Panc1 (cell line): ENCODE data around the gene GLIS2.

Experiments
- POLR2AphosphoS5 ChIP-seq: IDR thresholded peaks from 2 replicates; pipeline ENCODE4 v1.6.1; 2012; ENCODE audit warnings: mild to moderate bottlenecking, low read depth, low read length, moderate library complexity
- TF ChIP-seq, protein P1 (sequence below), 2 experiments: IDR thresholded peaks; 2 replicates each; pipeline ENCODE4 v1.6.1; 2011 to 2012; ENCODE audit warnings: low read depth in 2 of 2, control low read depth in 1 of 2, low read length in 1 of 2, mild to moderate bottlenecking in 1 of 2, moderate library complexity in 1 of 2; ENCODE audit not compliant: insufficient read depth in 1 of 2
- TF ChIP-seq, protein P2 (sequence below): fragments of 450-650 bp; IDR thresholded peaks from 2 replicates; pipeline ENCODE4 v1.5.1; 2017; ENCODE audit warnings: mild to moderate bottlenecking

DNA sequence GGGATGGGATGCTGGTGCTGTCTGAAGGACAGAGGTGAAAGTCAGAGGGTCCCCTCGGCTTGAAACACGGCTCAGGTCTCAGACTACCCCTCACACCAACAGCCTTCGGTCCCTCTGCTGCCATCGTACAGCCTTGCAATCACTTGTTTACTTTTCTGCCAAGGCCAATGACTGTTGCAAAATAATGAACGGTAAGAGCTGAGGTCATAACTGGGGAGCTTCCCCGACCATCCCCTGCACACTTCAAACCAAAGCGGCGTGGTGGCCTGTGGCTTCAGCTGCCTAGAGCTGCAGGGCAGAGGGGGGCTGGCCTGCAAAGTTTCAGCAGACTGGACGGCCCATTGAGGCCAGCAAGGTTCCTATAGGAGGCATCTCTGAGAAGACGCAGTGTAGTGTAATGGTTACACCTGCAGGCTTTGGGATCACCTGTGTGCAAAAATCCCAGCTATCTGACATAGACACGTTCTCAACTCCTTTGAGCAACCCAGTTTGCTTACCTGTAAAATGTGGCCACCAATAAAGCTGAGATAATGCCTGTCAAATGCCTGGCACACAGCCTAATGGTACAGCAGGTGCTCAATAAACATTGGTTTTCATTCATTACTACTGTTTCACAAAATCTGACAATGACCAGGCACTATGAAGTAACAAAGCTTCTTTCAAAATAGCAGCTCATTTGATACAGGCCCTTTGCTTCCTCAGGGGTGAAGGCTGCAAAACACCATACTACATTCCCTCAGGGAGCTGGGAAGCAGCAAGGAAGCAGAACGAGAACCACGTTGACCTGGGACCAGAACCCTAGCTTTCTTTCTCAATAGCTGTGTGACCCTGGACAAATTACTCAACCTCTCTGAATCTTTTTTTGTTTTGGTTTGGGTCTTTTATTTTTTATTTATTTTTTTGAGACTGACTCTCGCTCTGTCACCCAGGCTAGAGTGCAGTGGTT is 30.2 kb downstream of the GLIS2 start:
- TF ChIP-seq, protein P1, sequence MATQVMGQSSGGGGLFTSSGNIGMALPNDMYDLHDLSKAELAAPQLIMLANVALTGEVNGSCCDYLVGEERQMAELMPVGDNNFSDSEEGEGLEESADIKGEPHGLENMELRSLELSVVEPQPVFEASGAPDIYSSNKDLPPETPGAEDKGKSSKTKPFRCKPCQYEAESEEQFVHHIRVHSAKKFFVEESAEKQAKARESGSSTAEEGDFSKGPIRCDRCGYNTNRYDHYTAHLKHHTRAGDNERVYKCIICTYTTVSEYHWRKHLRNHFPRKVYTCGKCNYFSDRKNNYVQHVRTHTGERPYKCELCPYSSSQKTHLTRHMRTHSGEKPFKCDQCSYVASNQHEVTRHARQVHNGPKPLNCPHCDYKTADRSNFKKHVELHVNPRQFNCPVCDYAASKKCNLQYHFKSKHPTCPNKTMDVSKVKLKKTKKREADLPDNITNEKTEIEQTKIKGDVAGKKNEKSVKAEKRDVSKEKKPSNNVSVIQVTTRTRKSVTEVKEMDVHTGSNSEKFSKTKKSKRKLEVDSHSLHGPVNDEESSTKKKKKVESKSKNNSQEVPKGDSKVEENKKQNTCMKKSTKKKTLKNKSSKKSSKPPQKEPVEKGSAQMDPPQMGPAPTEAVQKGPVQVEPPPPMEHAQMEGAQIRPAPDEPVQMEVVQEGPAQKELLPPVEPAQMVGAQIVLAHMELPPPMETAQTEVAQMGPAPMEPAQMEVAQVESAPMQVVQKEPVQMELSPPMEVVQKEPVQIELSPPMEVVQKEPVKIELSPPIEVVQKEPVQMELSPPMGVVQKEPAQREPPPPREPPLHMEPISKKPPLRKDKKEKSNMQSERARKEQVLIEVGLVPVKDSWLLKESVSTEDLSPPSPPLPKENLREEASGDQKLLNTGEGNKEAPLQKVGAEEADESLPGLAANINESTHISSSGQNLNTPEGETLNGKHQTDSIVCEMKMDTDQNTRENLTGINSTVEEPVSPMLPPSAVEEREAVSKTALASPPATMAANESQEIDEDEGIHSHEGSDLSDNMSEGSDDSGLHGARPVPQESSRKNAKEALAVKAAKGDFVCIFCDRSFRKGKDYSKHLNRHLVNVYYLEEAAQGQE (IDR thresholded peaks at IDR 0.05; ENCODE audit: insufficient read depth in 1 of 2, low read depth in 2 of 2, low read length in 1 of 2) = no peak
- TF ChIP-seq, protein P2, sequence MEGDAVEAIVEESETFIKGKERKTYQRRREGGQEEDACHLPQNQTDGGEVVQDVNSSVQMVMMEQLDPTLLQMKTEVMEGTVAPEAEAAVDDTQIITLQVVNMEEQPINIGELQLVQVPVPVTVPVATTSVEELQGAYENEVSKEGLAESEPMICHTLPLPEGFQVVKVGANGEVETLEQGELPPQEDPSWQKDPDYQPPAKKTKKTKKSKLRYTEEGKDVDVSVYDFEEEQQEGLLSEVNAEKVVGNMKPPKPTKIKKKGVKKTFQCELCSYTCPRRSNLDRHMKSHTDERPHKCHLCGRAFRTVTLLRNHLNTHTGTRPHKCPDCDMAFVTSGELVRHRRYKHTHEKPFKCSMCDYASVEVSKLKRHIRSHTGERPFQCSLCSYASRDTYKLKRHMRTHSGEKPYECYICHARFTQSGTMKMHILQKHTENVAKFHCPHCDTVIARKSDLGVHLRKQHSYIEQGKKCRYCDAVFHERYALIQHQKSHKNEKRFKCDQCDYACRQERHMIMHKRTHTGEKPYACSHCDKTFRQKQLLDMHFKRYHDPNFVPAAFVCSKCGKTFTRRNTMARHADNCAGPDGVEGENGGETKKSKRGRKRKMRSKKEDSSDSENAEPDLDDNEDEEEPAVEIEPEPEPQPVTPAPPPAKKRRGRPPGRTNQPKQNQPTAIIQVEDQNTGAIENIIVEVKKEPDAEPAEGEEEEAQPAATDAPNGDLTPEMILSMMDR = no peak
- no peak for TF ChIP-seq POLR2AphosphoS5
